Thoracic aorta (tissue), 2 donors: ENCODE results near the gene ZNF71. TPM values are rescaled to one million over a fixed set of nuclear protein-coding genes. Genes with fewer than 3 reads are reported as not detected.

Source experiments
- ATAC-seq: fragments of 150-250 bp; one replicate; pipeline ENCODE4 v1.8.0; 2017; ENCODE audit warnings: low read depth; ENCODE audit not compliant: insufficient number of reproducible peaks, low FRiP score
- DNase-seq: peaks from one replicate; pipeline ENCODE4 v3.0.0-alpha.2; 2020; ENCODE audit warnings: low spot score
- H3K27ac ChIP-seq, 2 donors: fragments of 200-600 bp; sonication (generic); 1 replicate in 1 of 2; 2 replicates in 1 of 2; pipeline ENCODE4 v1.5.1; 2016; ENCODE audit warnings: mild to moderate bottlenecking in 2 of 2, moderate library complexity in 2 of 2
- H3K27me3 ChIP-seq: fragments of 200-600 bp; sonication (generic); replicated peaks from 2 replicates; pipeline ENCODE4 v1.6.0; 2016; ENCODE audit warnings: mild to moderate bottlenecking; ENCODE audit not compliant: insufficient read depth
- H3K36me3 ChIP-seq: fragments of 200-600 bp; sonication (generic); one replicate; pipeline ENCODE4 v1.5.1; 2016
- H3K4me1 ChIP-seq, 2 donors: fragments of 200-600 bp; sonication (generic); 1 replicate in 1 of 2; 2 replicates in 1 of 2; pipeline versions ENCODE4 v1.5.1 to v1.6.0; 2016; ENCODE audit warnings: low read depth in 2 of 2, mild to moderate bottlenecking in 1 of 2; ENCODE audit not compliant: control insufficient read depth in 1 of 2
- H3K4me3 ChIP-seq: fragments of 200-600 bp; sonication (generic); 2 replicates; pipeline ENCODE4 v1.5.1; 2016; ENCODE audit warnings: mild to moderate bottlenecking
- H3K9me3 ChIP-seq: fragments of 200-600 bp; sonication (generic); 2 replicates; pipeline ENCODE4 v1.5.1; 2016
- total RNA-seq, 2 donors: library from RNA; depleted of rRNA; stranded (reverse); fragments of >200 nt; gene quantifications; one replicate each; pipeline versions ENCODE4 v1.1.0 to v1.2.3, GENCODE V29; 2016
- TF ChIP-seq, protein P1 (sequence below): fragments of 200-600 bp; sonication (generic); IDR thresholded peaks from one replicate; pipeline ENCODE4 v1.5.1; 2019; ENCODE audit warnings: antibody characterized with exemption

ZNF71 gene
- total RNA-seq, 2 donors from 2014 or later = 11.6 to 16.2 TPM

DNA sequence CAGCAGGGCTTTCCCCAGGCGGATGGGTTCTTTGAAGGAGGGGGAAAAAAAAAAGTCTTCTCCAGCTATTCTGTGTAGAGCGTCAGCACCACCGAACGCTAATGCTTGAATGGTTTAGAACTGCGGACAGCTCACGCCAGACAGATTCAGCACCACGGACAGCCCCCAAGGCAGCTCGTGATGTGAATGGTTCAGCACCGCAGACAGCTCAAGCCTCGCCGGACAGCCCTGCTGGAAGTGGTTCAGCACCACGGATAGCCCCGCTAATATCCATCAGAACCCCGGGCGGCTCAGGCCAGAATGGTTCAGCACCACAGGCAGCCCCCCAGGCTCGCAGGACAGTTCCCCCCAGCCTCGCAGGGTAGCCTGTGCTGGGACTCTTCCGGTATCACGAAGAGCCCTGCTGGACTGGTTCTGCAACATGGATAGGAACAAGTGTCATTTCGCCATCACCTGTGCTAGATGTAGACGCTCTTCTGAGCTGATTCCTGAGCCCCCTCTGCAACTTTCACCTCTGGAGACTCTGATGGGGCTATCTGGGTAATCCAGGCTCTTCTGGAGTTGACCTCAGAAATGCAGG lies 43.0 kb downstream of the ZNF71 start:
- Histone ChIP-seq H3K27ac (no peak overlapping the region), H3K4me3 (no peak overlapping the region), H3K9me3 (peaks cover 40% of the 10 kb centered on the region), H3K4me1 (no peaks in the 10 kb centered on the region), H3K27me3 (no peaks in the 10 kb centered on the region), H3K36me3 (no peaks in the 10 kb centered on the region)
- TF ChIP-seq, protein P1, sequence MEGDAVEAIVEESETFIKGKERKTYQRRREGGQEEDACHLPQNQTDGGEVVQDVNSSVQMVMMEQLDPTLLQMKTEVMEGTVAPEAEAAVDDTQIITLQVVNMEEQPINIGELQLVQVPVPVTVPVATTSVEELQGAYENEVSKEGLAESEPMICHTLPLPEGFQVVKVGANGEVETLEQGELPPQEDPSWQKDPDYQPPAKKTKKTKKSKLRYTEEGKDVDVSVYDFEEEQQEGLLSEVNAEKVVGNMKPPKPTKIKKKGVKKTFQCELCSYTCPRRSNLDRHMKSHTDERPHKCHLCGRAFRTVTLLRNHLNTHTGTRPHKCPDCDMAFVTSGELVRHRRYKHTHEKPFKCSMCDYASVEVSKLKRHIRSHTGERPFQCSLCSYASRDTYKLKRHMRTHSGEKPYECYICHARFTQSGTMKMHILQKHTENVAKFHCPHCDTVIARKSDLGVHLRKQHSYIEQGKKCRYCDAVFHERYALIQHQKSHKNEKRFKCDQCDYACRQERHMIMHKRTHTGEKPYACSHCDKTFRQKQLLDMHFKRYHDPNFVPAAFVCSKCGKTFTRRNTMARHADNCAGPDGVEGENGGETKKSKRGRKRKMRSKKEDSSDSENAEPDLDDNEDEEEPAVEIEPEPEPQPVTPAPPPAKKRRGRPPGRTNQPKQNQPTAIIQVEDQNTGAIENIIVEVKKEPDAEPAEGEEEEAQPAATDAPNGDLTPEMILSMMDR = no peak
- ATAC-seq = no peak
- no peak for DNase-seq

DNA sequence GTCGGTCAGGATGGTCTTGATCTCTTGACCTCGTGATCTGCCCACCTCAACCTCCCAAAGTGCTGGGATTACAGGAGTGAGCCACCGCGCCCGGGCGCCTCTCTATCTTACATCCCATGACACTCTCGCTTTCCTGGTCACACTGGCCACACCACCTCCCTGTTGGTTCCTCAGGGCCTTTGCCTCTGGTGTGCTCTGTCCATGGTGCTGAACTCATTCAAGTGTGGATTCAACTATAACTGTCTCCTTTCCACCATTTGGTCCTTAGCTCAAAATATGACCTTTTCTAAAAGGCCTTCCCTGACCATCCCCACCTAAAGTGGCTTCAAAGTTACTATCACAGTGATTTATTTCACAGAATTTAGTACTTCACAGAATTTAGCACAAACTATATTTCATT lies 44.1 kb downstream of the ZNF71 start:
- no peaks in the 10 kb centered on the region for H3K4me1 ChIP-seq
- no peak for ATAC-seq
- no peak for DNase-seq
- no peak overlapping the region for H3K4me3 ChIP-seq
- H3K36me3 ChIP-seq = no peaks in the 10 kb centered on the region
- no peaks in the 10 kb centered on the region for H3K27me3 ChIP-seq
- TF ChIP-seq, protein P1 = no peak
- no peak overlapping the region for H3K27ac ChIP-seq
- H3K9me3 ChIP-seq = peaks cover 31% of the 10 kb centered on the region

DNA sequence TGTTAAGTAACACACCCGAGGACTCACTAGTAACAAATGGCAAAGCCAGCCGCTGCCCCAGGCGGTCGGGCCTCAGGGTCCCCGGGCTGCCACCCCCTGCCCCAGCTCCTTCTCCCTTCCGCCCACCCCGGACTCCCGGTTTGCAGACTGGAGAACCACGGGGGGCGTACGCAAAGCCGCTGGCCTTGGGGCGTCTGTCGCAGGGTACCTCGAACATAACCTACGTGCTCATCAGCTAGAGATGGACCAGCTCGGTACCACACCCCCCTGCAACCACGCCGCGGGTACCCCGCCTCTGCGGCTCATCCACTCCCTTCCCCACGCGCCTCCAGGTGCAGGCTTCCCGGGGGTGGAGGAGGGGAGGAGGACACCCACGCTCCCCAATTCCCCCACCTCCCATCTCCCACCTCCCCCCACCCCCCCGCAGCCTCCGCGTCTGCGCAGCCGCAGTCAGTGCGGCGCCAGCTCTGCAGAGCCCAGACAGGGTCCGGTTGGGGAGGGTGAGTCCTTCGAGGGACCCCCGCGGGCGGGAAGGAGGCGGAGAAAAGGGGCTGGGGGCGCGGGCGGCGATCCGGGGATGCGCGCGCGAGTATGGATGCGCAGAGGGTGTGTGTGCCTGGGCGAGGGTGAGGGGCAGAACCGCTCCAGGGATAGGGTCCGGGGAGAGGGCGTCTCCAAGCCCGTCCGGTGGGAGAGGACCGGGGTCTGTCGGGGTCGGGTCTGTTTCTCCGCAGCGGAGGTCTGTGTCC lies 47.8 kb downstream of the ZNF71 start, which contains the start of gene SMIM17:
TSS of gene SMIM17 (plus strand) at position 449 of the 749 bp plus-strand sequence. CDS start 2,509 bp downstream, outside the sequence.
- Histone ChIP-seq H3K36me3 (no peaks in the 10 kb centered on the region), H3K27me3 (no peaks in the 10 kb centered on the region), H3K4me1 (no peaks in the 10 kb centered on the region), H3K27ac (no peak within 1 kb of the TSS), H3K4me3 (no peak within 1 kb of the TSS), H3K9me3 (peaks cover 17% of the 10 kb centered on the region)
- TF ChIP-seq, protein P1 = no peak
- ATAC-seq = no peak
- DNase-seq = no peak

DNA sequence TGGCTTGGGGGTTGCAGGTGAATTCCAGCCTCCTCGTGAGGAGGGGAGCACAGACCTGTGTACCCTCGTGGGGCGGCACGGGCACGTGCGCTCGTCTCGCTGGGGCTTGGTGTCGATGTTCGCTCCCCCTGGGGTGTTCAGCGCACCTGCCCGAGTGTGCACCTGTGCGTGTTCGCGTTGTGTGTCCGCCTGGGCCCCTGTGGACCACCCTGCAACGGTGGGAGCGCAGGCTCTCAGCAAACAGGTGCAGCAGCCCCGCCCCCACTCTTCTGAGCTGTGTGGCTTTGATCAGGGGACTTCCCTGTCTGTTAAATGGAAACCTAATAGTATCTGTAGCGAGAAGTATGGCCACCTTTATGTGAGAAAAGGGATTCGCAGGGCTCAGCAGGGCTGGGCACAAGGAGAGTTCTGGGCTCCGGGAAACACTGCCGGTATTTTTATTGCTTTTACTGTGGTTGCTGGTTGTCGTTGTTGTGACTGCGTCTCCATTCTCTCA lies 48.4 kb downstream of the ZNF71 start:
- Histone ChIP-seq H3K4me1 (no peaks in the 10 kb centered on the region), H3K4me3 (no peak overlapping the region), H3K27me3 (no peaks in the 10 kb centered on the region), H3K9me3 (peaks cover 17% of the 10 kb centered on the region), H3K36me3 (no peaks in the 10 kb centered on the region), H3K27ac (no peak overlapping the region)
- DNase-seq (no peak), ATAC-seq (no peak)
- TF ChIP-seq, protein P1 = no peak

DNA sequence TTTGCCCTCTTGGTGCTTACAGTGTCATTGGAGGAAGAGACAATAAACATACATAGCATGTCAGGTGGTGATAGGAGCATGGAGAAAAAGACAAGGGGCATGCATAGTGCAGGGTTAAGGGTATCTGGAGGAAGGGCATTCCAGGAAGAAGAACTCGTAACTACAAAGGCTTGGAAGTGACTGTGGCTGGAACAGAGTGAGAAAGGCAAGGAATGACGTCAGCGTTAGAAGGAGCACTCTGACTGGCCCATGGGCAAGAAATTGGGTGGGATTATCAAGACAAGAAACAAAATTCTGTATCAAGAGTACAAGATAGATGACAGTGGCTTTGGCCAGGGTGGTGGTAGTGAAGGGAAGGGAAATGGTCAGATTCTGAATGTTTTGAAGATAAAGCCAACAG lies 59.0 kb downstream of the ZNF71 start:
- H3K9me3 ChIP-seq = peaks cover 8% of the 10 kb centered on the region
- DNase-seq = no peak
- TF ChIP-seq, protein P1 = no peak
- no peaks in the 10 kb centered on the region for H3K4me1 ChIP-seq
- no peaks in the 10 kb centered on the region for H3K36me3 ChIP-seq
- no peak overlapping the region for H3K27ac ChIP-seq
- no peaks in the 10 kb centered on the region for H3K27me3 ChIP-seq
- no peak overlapping the region for H3K4me3 ChIP-seq
- no peak for ATAC-seq
